Activated naive CD4-positive, alpha-beta T cell treated with anti-CD3 and anti-CD28 coated beads, Interleukin-2, amount 10 ng/mL, durations not matched to agents 7 days and 5 days (primary cell): ENCODE data around the gene FUT6.
"Not testable (repeated sequence)": the region's sequence is repeated elsewhere in the genome, so short reads cannot be mapped to it uniquely, and the experiment has no call there.

Experiments used
- CTCF ChIA-PET: fragments of 350-600 bp; sonication (Branson Sonifier 250); formaldehyde crosslinking; loops from one replicate; lab custom pipeline; 2021; ENCODE audit warnings: antibody characterized with exemption; lab: Charles Lee
- DNase-seq: peaks from one replicate; pipeline ENCODE4 v3.0.0-alpha.2; 2020
- H3K27ac Mint-ChIP-seq: one replicate; pipeline ENCODE4 v1.8.0; 2021; ENCODE audit warnings: mild to moderate bottlenecking, moderate library complexity, mixed read lengths
- H3K27me3 Mint-ChIP-seq: one replicate; pipeline ENCODE4 v1.8.0; 2021; ENCODE audit warnings: mild to moderate bottlenecking, mixed read lengths
- H3K36me3 Mint-ChIP-seq: one replicate; pipeline ENCODE4 v1.8.0; 2021; ENCODE audit warnings: mixed read lengths
- H3K4me1 Mint-ChIP-seq: one replicate; pipeline ENCODE4 v1.8.0; 2021; ENCODE audit warnings: mixed read lengths
- H3K4me3 Mint-ChIP-seq: one replicate; pipeline ENCODE4 v1.8.0; 2021; ENCODE audit warnings: mild to moderate bottlenecking, moderate library complexity, mixed read lengths
- H3K9me3 Mint-ChIP-seq: one replicate; pipeline ENCODE4 v1.8.0; 2021; ENCODE audit warnings: mixed read lengths

FUT6 gene

DNA sequence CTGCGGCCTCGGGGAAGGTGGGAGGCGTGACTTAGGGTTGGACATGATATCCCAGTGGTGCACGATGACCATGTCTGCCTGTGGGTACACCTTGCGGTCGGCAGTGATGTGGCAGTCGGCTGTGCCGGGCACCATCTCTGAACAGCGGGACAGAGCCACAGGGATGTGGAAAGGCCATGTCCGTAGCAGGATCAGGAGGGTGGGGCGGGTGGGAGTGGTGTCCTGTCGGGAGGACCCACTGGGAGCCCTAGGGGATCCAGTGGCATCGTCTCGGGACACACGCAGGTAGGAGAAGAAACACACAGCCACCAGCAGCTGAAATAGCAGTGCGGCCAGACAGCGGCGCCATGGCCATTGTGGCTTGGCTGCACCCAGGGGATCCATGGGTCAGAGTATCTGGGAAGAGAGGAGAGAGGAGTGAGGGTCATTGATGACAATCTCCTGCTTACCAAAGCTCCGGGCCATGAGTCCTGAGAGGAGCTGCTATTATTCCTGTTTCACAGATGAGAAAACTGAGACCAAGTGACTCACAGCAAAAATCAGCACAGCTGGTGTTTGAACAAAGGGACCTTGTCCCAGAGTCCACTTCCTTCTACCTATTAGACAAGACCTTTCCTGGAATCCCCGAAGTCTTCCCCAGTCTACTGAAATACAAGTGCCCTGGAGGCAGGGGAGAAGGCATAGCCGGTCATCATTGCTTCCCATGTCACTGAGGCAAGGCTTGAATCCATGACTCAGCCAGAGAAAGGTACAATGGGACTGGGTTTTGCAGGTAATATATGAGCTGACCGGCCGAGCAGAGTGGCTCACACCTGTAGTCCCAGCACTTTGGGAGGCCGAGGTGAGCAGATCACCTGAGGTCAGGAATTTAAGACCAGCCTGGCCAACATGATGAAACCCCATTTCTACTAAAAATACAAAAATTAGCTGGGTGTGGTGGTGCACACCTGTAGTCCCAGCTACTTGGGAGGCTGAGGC, 5.2 kb upstream of the FUT6 start:
- Mint-ChIP-seq H3K36me3 (no peaks in the 10 kb centered on the region), H3K4me3 (no peak overlapping the region), H3K27me3 (peaks cover 6% of the 10 kb centered on the region), H3K4me1 (no peaks in the 10 kb centered on the region), H3K9me3 (no peaks in the 10 kb centered on the region), H3K27ac (no peak overlapping the region)
- DNase-seq: no peak
- CTCF ChIA-PET: no interaction called here

GRCh38 chr19:5843295-5843927, 3.9 kb upstream of the FUT6 start:
- no peak for DNase-seq
- Mint-ChIP-seq H3K27ac (no peak overlapping the region), H3K36me3 (no peaks in the 10 kb centered on the region), H3K4me3 (no peak overlapping the region), H3K9me3 (no peaks in the 10 kb centered on the region), H3K27me3 (peaks cover 10% of the 10 kb centered on the region), H3K4me1 (peaks cover 6% of the 10 kb centered on the region)
- CTCF ChIA-PET: no interaction called here

DNA sequence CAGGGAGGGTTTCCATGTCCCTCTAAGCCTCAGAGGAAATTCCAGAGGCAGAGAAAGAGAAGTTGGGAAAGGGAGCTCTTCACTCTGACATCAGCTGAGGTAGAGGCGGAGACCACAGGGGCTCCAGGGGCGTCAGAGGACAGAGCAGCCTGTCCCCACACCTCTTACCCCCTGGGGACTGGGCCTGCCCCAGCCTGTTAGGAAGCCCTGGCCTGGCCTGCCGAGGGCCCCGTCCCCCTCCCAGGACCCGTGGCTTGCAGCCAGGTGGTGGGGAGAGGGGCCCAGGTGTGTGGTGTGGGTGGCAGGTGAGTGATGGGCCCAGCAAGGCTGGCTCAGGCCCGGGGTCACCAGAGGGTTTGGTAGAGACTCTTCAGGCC, 2.2 kb upstream of the FUT6 start:
- H3K9me3 Mint-ChIP-seq, DNase-seq, H3K4me3 Mint-ChIP-seq, H3K36me3 Mint-ChIP-seq, H3K27ac Mint-ChIP-seq, CTCF ChIA-PET: not testable (repeated sequence)
- Mint-ChIP-seq H3K4me1 (peaks cover 11% of the 10 kb centered on the region), H3K27me3 (peaks cover 24% of the 10 kb centered on the region)

- Mint-ChIP-seq H3K36me3 (no peaks in the 10 kb centered on the region), H3K4me1 (peaks cover 11% of the 10 kb centered on the region), H3K4me3 (no peak overlapping the region), H3K27me3 (peaks cover 34% of the 10 kb centered on the region), H3K27ac (no peak overlapping the region), H3K9me3 (no peaks in the 10 kb centered on the region)
- no peak for DNase-seq
- CTCF ChIA-PET: interaction anchor here (1.6 kb wide), 1 partner anchor 11 kb away, joined by 4 read pairs; no protein-coding TSS in a partner anchor
Observed at GRCh38 chr19:5838353-5839064, 993 bp downstream of the FUT6 start.

GRCh38 chr19:5837761-5838352, 1.6 kb downstream of the FUT6 start:
- H3K27ac Mint-ChIP-seq: no peak overlapping the region
- peaks cover 11% of the 10 kb centered on the region for H3K4me1 Mint-ChIP-seq
- no peaks in the 10 kb centered on the region for H3K9me3 Mint-ChIP-seq
- CTCF ChIA-PET: no interaction called here
- H3K36me3 Mint-ChIP-seq: no peaks in the 10 kb centered on the region
- H3K27me3 Mint-ChIP-seq: peaks cover 35% of the 10 kb centered on the region
- DNase-seq: no peak
- H3K4me3 Mint-ChIP-seq: no peak overlapping the region

- CTCF ChIA-PET: interaction anchor here (1.6 kb wide), 1 partner anchor 29 kb away, joined by 5 read pairs; no protein-coding TSS in a partner anchor
- H3K4me3 Mint-ChIP-seq: no peak overlapping the region
- peaks cover 8% of the 10 kb centered on the region for H3K4me1 Mint-ChIP-seq
- H3K9me3 Mint-ChIP-seq: no peaks in the 10 kb centered on the region
- no peak overlapping the region for H3K27ac Mint-ChIP-seq
- peaks cover 2% of the 10 kb centered on the region for H3K36me3 Mint-ChIP-seq
- no peak for DNase-seq
- peaks cover 46% of the 10 kb centered on the region for H3K27me3 Mint-ChIP-seq
Observed at GRCh38 chr19:5832527-5833216, 6.8 kb downstream of the FUT6 start.

DNA sequence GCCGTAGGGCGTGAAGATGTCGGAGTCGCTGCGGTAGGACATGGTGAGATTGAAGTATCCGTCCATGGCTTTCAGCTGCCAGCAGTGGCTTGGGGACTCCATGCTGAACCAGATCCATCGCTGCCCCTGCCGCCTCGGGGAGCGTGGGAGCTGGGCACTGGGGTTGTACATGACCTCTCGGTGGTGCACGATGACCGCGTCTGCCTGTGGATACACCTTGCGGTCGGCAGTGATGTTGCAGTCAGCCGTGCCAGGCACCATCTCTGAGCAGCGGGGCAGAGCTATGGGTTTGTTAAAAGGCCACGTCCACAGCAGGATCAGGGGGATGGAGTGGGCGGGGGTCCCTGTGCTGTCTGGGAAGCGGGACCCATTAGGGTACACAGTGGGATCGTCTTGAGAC, 7.4 kb downstream of the FUT6 start:
- H3K27ac Mint-ChIP-seq: no peak overlapping the region
- H3K9me3 Mint-ChIP-seq: no peaks in the 10 kb centered on the region
- H3K4me3 Mint-ChIP-seq: no peak overlapping the region
- DNase-seq: no peak
- CTCF ChIA-PET: interaction anchor here (1.6 kb wide), 1 partner anchor 28 kb away, joined by 5 read pairs; no protein-coding TSS in a partner anchor
- peaks cover 2% of the 10 kb centered on the region for H3K36me3 Mint-ChIP-seq
- peaks cover 11% of the 10 kb centered on the region for H3K4me1 Mint-ChIP-seq
- H3K27me3 Mint-ChIP-seq: peaks cover 42% of the 10 kb centered on the region

GRCh38 chr19:5831159-5831558, 8.3 kb downstream of the FUT6 start:
- Mint-ChIP-seq H3K36me3 (peaks cover 2% of the 10 kb centered on the region), H3K4me3 (no peak overlapping the region), H3K27ac (no peak overlapping the region), H3K4me1 (peaks cover 17% of the 10 kb centered on the region), H3K27me3 (peaks cover 40% of the 10 kb centered on the region), H3K9me3 (no peaks in the 10 kb centered on the region)
- CTCF ChIA-PET: interaction anchor here (1.6 kb wide), 1 partner anchor 27 kb away, joined by 5 read pairs; no protein-coding TSS in a partner anchor
- no peak for DNase-seq

GRCh38 chr19:5829567-5830310, 9.8 kb downstream of the FUT6 start:
- Mint-ChIP-seq H3K27me3 (peaks cover 33% of the 10 kb centered on the region), H3K9me3 (no peaks in the 10 kb centered on the region), H3K27ac (peak overlapping the region; percentile 11), H3K4me1 (peaks cover 18% of the 10 kb centered on the region), H3K4me3 (peak overlapping the region; percentile 47), H3K36me3 (peaks cover 2% of the 10 kb centered on the region)
- no peak for DNase-seq
- CTCF ChIA-PET: interaction anchor here (1.7 to 3.1 kb wide), 2 partner anchors 26 to 71 kb away, joined by 5 to 29 read pairs; partner anchors contain the start of gene NRTN

GRCh38 chr19:5828661-5829566, 10.6 kb downstream of the FUT6 start:
- Mint-ChIP-seq H3K27me3 (peaks cover 26% of the 10 kb centered on the region), H3K4me3 (peak overlapping the region; percentile 99), H3K4me1 (peaks cover 18% of the 10 kb centered on the region), H3K27ac (peak overlapping the region; percentile 99), H3K9me3 (no peaks in the 10 kb centered on the region), H3K36me3 (peaks cover 2% of the 10 kb centered on the region)
- CTCF ChIA-PET: interaction anchor here (1.1 to 3.1 kb wide), 4 partner anchors 21 to 138 kb away, joined by 4 to 29 read pairs (median 4); partner anchors contain the start of gene NRTN
- peak; percentile 55 for DNase-seq

DNA sequence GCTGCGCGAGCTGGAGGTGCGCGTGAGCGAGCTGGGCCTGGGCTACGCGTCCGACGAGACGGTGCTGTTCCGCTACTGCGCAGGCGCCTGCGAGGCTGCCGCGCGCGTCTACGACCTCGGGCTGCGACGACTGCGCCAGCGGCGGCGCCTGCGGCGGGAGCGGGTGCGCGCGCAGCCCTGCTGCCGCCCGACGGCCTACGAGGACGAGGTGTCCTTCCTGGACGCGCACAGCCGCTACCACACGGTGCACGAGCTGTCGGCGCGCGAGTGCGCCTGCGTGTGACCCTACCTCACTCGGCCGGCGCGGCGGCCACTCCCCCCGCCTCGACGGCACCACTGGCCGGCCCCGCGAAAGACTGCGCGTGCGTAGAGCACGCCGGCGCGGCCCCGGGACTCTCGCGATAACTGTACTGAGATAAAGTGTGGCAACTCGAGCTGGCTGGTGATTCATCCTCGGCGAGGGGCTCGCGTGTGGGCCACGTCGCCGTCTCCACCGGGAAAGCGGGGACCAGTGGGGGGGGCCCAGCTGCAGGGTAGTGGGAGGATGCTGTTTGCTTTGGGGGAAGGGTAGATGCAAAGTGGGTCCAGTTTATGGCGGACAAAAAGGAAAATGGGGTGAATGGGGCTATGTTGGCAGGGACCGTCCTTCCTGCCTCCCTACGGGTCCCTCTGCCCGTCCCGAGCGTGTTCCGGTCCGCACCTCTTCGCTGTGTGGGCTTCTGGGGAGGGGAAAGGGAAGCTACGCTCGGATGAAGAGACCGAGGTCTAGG, 11.4 kb downstream of the FUT6 start:
- Mint-ChIP-seq H3K36me3 (peaks cover 2% of the 10 kb centered on the region), H3K27ac (peak overlapping the region; percentile 99), H3K27me3 (peaks cover 24% of the 10 kb centered on the region), H3K4me1 (peaks cover 18% of the 10 kb centered on the region), H3K4me3 (peak overlapping the region; percentile 99), H3K9me3 (no peaks in the 10 kb centered on the region)
- CTCF ChIA-PET: interaction anchor here (1.0 to 3.1 kb wide), 6 partner anchors 11 to 137 kb away, joined by 4 to 29 read pairs (median 4); partner anchors contain the start of genes FUT6 and NRTN
- peak; percentile 94 for DNase-seq
